GM12878 (cell line): ENCODE data around the gene TRPM8. TPM values are rescaled to one million over a fixed set of nuclear protein-coding genes. Genes with fewer than 3 reads are reported as not detected.
A peak's percentile ranks its signal among the peaks of the same experiment; 100 is the strongest.

ENCODE experiments used
- ATAC-seq: fragments of 200-7000 bp; cut with Tn5 transposase; 3 replicates; pipeline ENCODE4 v1.9.1; 2020; ENCODE audit warnings: mild to moderate bottlenecking, moderate library complexity
- BruUV-seq: library from RNA; stranded (reverse); fragments of 400-500 nt; replicated peaks from 2 replicates; lab custom pipeline; 2021; lab: Mats Ljungman, UMichigan
- CTCF ChIA-PET: fragments of 300-600 bp; sonication (Branson Sonifier 250); formaldehyde crosslinking; extraction: SDS; loops from one replicate; lab custom pipeline; 2021; ENCODE audit warnings: inconsistent platforms; lab: Yijun Ruan, JAX
- POLR2A ChIA-PET: fragments of 350-600 bp; formaldehyde crosslinking; extraction: SDS; loops from one replicate; lab custom pipeline; 2021; ENCODE audit warnings: inconsistent platforms; lab: Charles Lee
- RAD21 ChIA-PET: fragments of 300-600 bp; sonication (Branson Sonifier 250); formaldehyde crosslinking; loops from one replicate; lab custom pipeline; 2023; ENCODE audit warnings: antibody characterized with exemption; ENCODE audit not compliant: unreplicated experiment; lab: Charles Lee
- SMC1A ChIA-PET: fragments of 300-600 bp; sonication (Branson Sonifier 250); formaldehyde crosslinking; loops from one replicate; lab custom pipeline; 2023; ENCODE audit not compliant: unreplicated experiment, uncharacterized antibody; lab: Charles Lee
- DNase-seq: peaks from one replicate; pipeline ENCODE4 v3.0.0-alpha.2; 2011; ENCODE audit warnings: low read depth, low spot score
- FAIRE-seq: peaks from 3 replicates; lab custom pipeline; 2011; peaks lifted over from hg19 to GRCh38; lab: Jason Lieb, UNC
- H2AFZ ChIP-seq: 2 replicates; pipeline ENCODE4 v1.6.0; 2011; ENCODE audit warnings: low read depth, low read length, control low read depth; ENCODE audit not compliant: control insufficient read depth
- H3K27ac ChIP-seq: 2 replicates; pipeline ENCODE4 v1.5.1; 2011; ENCODE audit warnings: control low read depth; ENCODE audit not compliant: control insufficient read depth, insufficient read depth
- H3K27me3 ChIP-seq, 2 experiments: replicated peaks in 1 of 2; 2 replicates each; pipeline versions ENCODE4 v1.6.0 to v1.6.1; 2011; ENCODE audit warnings: low read length in 1 of 2; ENCODE audit not compliant: control insufficient read depth in 2 of 2, insufficient read depth in 2 of 2
- H3K36me3 ChIP-seq, 2 experiments: 2 replicates each; pipeline ENCODE4 v1.5.1; 2011; ENCODE audit warnings: low read length in 1 of 2; ENCODE audit not compliant: control insufficient read depth in 2 of 2, insufficient read depth in 2 of 2
- H3K4me1 ChIP-seq: 2 replicates; pipeline ENCODE4 v1.6.1; 2011; ENCODE audit warnings: mild to moderate bottlenecking, low read length, moderate library complexity, mixed read lengths; ENCODE audit not compliant: control insufficient read depth, insufficient read depth
- H3K4me2 ChIP-seq: 2 replicates; pipeline ENCODE4 v1.6.0; 2011; ENCODE audit warnings: control low read depth; ENCODE audit not compliant: control insufficient read depth, insufficient read depth
- H3K4me3 ChIP-seq: fragments of 200-600 bp; sonication (generic); 2 replicates; pipeline ENCODE4 v1.5.1; 2016
- H3K79me2 ChIP-seq: 2 replicates; pipeline ENCODE4 v1.6.0; 2011; ENCODE audit warnings: low read length; ENCODE audit not compliant: control insufficient read depth, insufficient read depth
- H3K9ac ChIP-seq: 2 replicates; pipeline ENCODE4 v1.8.0; 2011; ENCODE audit warnings: low read length, control low read depth, mixed read lengths; ENCODE audit not compliant: control insufficient read depth, insufficient read depth
- H3K9me3 ChIP-seq: replicated peaks from 3 replicates; pipeline ENCODE4 v1.5.1; 2011; ENCODE audit warnings: mild to moderate bottlenecking, low read length; ENCODE audit not compliant: control insufficient read depth, insufficient read depth
- H4K20me1 ChIP-seq: 2 replicates; pipeline ENCODE4 v1.6.0; 2011; ENCODE audit not compliant: control insufficient read depth, insufficient read depth
- ATF7 ChIP-seq: fragments of 450-650 bp; IDR thresholded peaks from 2 replicates; pipeline ENCODE4 v1.6.1; 2016; ENCODE audit warnings: low read depth, mild to moderate bottlenecking
- CHD1 ChIP-seq: IDR thresholded peaks from 2 replicates; pipeline ENCODE4 v1.6.1; 2012; ENCODE audit warnings: low read depth, low read length, improper control_type of control experiment
- DPF2 ChIP-seq: fragments of 450-650 bp; IDR thresholded peaks from 2 replicates; pipeline ENCODE4 v1.6.1; 2017; ENCODE audit warnings: mild to moderate bottlenecking
- IRF4 ChIP-seq: IDR thresholded peaks from 2 replicates; pipeline ENCODE4 v1.6.1; 2011; ENCODE audit warnings: low read depth, low read length
- MYC ChIP-seq: IDR thresholded peaks from 2 replicates; pipeline ENCODE4 v1.6.1; 2011; ENCODE audit warnings: mild to moderate bottlenecking, low read length, moderate library complexity, inconsistent platforms; ENCODE audit not compliant: insufficient read depth, insufficient replicate concordance, insufficient read length, severe bottlenecking
- PML ChIP-seq: IDR thresholded peaks from 2 replicates; pipeline ENCODE4 v1.6.1; 2012; ENCODE audit warnings: low read length, inconsistent platforms
- RFX5 ChIP-seq: IDR thresholded peaks from 2 replicates; pipeline ENCODE4 v1.6.1; 2011; ENCODE audit warnings: low read depth, low read length, improper control_type of control experiment
- SREBF1 ChIP-seq: IDR thresholded peaks from 2 replicates; pipeline ENCODE4 v1.6.1; 2012; ENCODE audit warnings: mild to moderate bottlenecking, low read length
- SREBF2 ChIP-seq: IDR thresholded peaks from 2 replicates; pipeline ENCODE4 v1.6.1; 2012; ENCODE audit warnings: mild to moderate bottlenecking, low read length
- SRF ChIP-seq, 2 experiments: IDR thresholded peaks; 2 replicates each; pipeline ENCODE4 v1.6.1; 2011; ENCODE audit warnings: low read depth in 2 of 2, low read length in 2 of 2, mild to moderate bottlenecking in 1 of 2, moderate library complexity in 1 of 2
- SUPT20H ChIP-seq: IDR thresholded peaks from 2 replicates; pipeline ENCODE4 v1.6.1; 2011; ENCODE audit warnings: low read depth, mild to moderate bottlenecking, low read length, moderate library complexity, borderline replicate concordance; ENCODE audit not compliant: control insufficient read depth
- USF2 ChIP-seq: IDR thresholded peaks from 2 replicates; pipeline ENCODE4 v1.6.1; 2011; ENCODE audit warnings: low read depth, low read length, improper control_type of control experiment, borderline replicate concordance
- ZNF24 ChIP-seq: fragments of 450-650 bp; IDR thresholded peaks from 2 replicates; pipeline ENCODE4 v1.6.1; 2017; ENCODE audit warnings: antibody characterized with exemption, mild to moderate bottlenecking
- ZNF622 ChIP-seq: fragments of 450-650 bp; IDR thresholded peaks from 2 replicates; pipeline ENCODE4 v1.6.1; 2017; ENCODE audit warnings: mild to moderate bottlenecking, inconsistent platforms
- ZZZ3 ChIP-seq: IDR thresholded peaks from 2 replicates; pipeline ENCODE4 v1.6.1; 2011; ENCODE audit warnings: low read depth; ENCODE audit not compliant: control insufficient read depth, insufficient read length
- WGBS: methylation state at CpG from one replicate; pipeline ENCODE4 v1.1.6; 2016; ENCODE audit warnings: low lambda C conversion rate; ENCODE audit not compliant: insufficient replicate concordance, insufficient coverage; ENCODE audit errors: missing lambda C conversion rate; 5-methylcytosine and 5-hydroxymethylcytosine counted together
- in situ Hi-C: fragments of 300-500 bp; cut with MboI; formaldehyde crosslinking; loops from 9 replicates; pipeline ENCODE4 v1.14.3; 2018; ENCODE audit warnings: mixed read lengths
- intact Hi-C: fragments of 100-400 bp; cut with micrococcal nuclease; formaldehyde crosslinking; loops from one replicate; pipeline ENCODE4 v1.14.2; 2022; ENCODE audit not compliant: unreplicated experiment
- polyA plus RNA-seq, 11 experiments: library from polyadenylated mRNA; depleted of rRNA in 4 of 11; unstranded in 6 of 11; stranded (reverse) in 5 of 11; fragments of >200 nt; fragmentation: Nextera tagmentation in 4 of 11; fragmentation: Illumina TruSeq in 1 of 11; extraction: Ambion mirVana in 4 of 11; extraction: Trizol in 1 of 11; gene quantifications; 1 replicate in 1 of 11; 2 replicates in 10 of 11; pipeline versions ENCODE4 v1.2.1 to v1.2.3, GENCODE V29; 2011 to 2016; ENCODE audit warnings: inconsistent platforms in 2 of 11, missing spikeins in 2 of 11, low read depth in 1 of 11
- total RNA-seq, 4 experiments: library from RNA; depleted of rRNA in 3 of 4; stranded (reverse); fragments of >200 nt in 3 of 4; fragmentation: Illumina TruSeq in 1 of 4; extraction: Trizol in 1 of 4; gene quantifications; 2 replicates each; pipeline versions ENCODE4 v1.2.1 to v1.2.3, GENCODE V29; 2013 to 2021
- TF ChIP-seq, protein P1 (sequence below): fragments of 450-650 bp; formaldehyde crosslinking; IDR thresholded peaks from 2 replicates; pipeline ENCODE4 v1.5.0; 2022; ENCODE audit warnings: mild to moderate bottlenecking, missing genetic modification characterization
- TF ChIP-seq, protein P2 (sequence below): IDR thresholded peaks from 2 replicates; pipeline ENCODE4 v1.6.1; 2012; ENCODE audit warnings: low read depth, low read length, improper control_type of control experiment

Gene TRPM8
- total and polyA plus RNA-seq, 10 of the 15 experiments (the other 5 are each of a cell fraction or from before 2014, with no cell fraction given), result 3.9 TPM; not detected in 9

DNA sequence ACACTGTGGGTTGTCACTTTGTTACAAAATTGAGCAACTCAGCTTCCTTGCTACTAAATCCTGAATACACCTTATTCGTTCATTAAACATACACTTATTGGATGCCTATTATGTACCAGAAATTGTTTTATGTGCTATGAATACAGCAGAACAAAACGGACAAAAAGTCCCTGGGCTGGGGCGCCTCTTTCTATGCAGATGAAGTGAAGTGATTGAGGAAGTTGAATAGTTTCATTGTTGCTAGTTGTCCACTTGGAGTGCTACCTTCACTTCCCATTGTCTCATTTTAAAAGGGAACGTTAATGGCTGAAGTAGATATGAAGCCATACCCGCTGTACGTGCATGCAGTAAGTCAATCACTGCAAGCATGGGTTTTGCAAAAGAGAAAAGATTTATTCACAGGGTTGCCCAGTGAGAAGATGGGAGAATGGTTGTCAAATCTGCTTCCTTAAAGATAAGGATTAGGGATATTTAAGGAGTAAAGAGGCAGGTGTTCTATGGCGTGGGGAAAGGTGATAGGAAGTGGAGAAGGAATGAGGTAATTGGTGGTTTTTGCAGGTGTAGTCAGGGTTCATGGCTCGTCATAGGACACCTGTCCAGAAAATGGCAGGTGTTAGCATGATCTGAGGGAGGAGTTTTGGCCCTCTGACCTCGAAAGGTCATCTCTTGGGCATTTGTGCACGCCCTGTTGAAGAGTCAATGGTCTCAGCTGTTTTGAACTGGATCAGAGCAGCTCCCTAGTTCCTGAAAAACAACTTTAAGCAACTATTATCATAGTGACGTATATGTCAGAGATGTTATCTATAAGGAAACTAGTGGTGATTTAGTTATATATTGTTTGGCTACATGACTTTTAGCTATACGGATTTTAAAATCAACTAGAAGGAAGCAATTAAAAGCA lies 23.5 kb downstream of the TRPM8 start:
- Histone ChIP-seq H3K36me3 (no peaks in the 10 kb centered on the region), H3K4me1 (no peaks in the 10 kb centered on the region), H2AFZ (no peak overlapping the region), H4K20me1 (no peaks in the 10 kb centered on the region), H3K9me3 (no peaks in the 10 kb centered on the region; the same call in 2 of the 3 replicates), H3K9ac (no peak overlapping the region), H3K4me2 (no peak overlapping the region), H3K79me2 (no peaks in the 10 kb centered on the region), H3K4me3 (no peak overlapping the region), H3K27ac (no peak overlapping the region), H3K27me3 (no peaks in the 10 kb centered on the region; a peak in 1 of 4 replicates)
- no TSS peak for BruUV-seq
- DNase-seq (no peak), ATAC-seq (peak; percentile 45), FAIRE-seq (no peak)
- ChIA-PET POLR2A (interaction anchor here (0.6 to 1.5 kb wide), 2 partner anchors 27 to 124 kb away, joined by 3 to 4 read pairs; no protein-coding TSS in a partner anchor), RAD21 (interaction anchor here (1.3 kb wide), 1 partner anchor 26 kb away, joined by 3 read pairs; no protein-coding TSS in a partner anchor), CTCF (no interaction called here), SMC1A (interaction anchor here (0.7 kb wide), 1 partner anchor 24 kb away, joined by 3 read pairs; the partner anchor contains the start of gene TRPM8)
- 5% methylated on average over 12 of the region's 12 CpGs for WGBS
- in situ Hi-C loops (no loop called here), intact Hi-C loops (no loop called here)
- TF ChIP-seq USF2 (no peak), ZZZ3 (no peak), SUPT20H (no peak), SREBF2 (no peak), CHD1 (no peak), ATF7 (no peak), ZNF622 (no peak), IRF4 (no peak), RFX5 (no peak), DPF2 (0 out of 2 replicates have a peak, but pooled peaks have one; percentile 22), MYC (no peak), ZNF24 (peak; percentile 43), SREBF1 (no peak), PML (no peak), SRF (IDR thresholded peaks at IDR 0.05; ENCODE audit: low read depth in 2 of 2, low read length in 2 of 2) (no peak)
- TF ChIP-seq, protein P1, sequence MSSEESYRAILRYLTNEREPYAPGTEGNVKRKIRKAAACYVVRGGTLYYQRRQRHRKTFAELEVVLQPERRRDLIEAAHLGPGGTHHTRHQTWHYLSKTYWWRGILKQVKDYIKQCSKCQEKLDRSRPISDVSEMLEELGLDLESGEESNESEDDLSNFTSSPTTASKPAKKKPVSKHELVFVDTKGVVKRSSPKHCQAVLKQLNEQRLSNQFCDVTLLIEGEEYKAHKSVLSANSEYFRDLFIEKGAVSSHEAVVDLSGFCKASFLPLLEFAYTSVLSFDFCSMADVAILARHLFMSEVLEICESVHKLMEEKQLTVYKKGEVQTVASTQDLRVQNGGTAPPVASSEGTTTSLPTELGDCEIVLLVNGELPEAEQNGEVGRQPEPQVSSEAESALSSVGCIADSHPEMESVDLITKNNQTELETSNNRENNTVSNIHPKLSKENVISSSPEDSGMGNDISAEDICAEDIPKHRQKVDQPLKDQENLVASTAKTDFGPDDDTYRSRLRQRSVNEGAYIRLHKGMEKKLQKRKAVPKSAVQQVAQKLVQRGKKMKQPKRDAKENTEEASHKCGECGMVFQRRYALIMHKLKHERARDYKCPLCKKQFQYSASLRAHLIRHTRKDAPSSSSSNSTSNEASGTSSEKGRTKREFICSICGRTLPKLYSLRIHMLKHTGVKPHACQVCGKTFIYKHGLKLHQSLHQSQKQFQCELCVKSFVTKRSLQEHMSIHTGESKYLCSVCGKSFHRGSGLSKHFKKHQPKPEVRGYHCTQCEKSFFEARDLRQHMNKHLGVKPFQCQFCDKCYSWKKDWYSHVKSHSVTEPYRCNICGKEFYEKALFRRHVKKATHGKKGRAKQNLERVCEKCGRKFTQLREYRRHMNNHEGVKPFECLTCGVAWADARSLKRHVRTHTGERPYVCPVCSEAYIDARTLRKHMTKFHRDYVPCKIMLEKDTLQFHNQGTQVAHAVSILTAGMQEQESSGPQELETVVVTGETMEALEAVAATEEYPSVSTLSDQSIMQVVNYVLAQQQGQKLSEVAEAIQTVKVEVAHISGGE (CRISPR knock-in tag), result no peak
- TF ChIP-seq, protein P2, sequence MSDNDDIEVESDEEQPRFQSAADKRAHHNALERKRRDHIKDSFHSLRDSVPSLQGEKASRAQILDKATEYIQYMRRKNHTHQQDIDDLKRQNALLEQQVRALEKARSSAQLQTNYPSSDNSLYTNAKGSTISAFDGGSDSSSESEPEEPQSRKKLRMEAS, result no peak
